ENCODE data around the gene MYO9B.

MYO9B gene

DNA sequence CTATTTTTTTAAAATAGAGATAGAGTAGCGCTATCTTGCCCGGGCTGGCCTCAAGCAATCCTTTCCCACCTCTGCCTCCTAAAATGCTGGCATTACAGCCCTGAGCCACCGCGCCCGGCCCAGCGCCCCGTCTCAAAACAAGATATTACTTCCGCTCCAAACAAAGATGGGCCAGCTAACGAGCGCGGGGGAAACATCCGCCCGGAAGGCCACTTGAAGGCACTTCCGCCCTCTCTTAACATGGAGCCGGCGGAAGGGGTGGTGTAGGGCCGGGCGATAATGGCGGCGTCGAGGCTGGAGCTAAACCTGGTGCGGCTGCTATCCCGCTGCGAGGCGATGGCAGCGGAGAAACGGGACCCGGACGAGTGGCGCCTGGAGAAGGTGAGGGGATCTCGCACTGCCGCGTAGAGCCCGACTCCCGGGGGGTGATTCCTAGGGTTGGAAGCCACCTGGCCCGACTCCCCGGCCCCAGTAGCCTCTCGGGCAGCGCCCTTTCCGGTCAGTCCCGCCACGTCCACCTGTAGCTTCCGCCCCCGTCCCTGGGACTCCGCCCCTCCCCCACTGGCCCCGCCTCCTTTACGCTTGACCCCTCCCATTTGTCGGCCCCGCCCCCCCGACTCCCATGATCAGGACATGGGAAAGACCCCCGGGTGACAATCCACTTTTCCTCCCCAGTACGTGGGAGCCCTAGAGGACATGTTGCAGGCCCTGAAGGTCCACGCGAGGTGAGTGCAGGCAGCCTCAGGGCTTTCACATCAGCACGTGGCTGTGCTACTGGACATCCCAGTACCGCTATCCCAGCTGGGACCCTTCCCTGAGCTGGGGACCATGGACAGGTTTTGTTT is 139.8 kb downstream of the MYO9B start, which contains the start of gene USE1:
USE1 (plus strand) TSS at position 231 of the 845 bp plus-strand sequence; CDS start at position 280, 49 bp downstream.
- DNase-seq = peak; percentile 92 to 94 (median 93)

DNA sequence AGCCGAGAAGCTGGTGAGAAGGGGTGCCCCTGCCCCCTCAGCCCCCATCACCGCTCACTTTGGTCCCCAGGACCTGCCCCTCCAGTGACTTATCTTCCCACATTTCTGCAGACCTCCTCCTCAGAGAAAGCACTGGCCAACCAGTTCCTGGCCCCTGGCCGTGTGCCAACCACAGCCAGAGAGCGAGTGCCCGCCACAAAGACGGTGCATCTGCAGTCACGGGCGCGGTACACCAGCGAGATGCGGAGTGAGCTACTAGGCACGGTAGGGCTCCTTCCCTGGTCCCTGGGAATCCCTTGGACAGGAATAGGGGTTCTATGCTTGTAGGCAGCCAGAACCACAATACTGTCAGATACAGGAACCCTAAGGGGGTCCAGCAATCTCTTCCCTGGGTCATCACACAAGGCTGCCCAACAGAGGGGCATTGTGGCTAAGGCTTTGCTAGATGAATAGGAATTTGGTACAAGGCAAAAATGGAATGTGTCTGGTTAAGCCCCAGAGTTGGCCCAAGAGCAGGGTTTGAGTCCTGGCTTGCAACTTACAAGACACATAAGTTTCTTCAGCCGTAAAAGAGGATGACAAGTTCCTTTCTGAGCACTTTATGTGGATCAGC is 140.6 kb downstream of the MYO9B start:
- no peak for DNase-seq

DNA sequence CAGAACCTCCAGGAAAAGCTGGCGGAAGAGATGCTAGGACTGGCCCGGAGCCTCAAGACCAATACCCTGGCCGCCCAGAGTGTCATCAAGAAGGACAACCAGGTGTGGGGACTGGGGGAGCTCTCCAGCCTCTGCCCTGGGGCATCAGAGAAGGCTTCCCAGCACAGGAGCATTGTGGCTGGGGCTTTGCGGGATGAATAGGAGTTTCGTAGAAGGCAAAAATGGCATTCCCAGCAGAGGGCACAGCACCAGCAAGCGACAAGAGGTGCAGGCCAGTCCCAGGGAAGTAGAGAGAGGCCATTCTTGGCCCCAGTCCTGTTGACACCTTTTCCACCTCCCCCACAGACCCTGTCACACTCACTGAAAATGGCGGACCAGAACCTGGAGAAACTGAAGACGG is 143.7 kb downstream of the MYO9B start:
- no peak for DNase-seq

DNA sequence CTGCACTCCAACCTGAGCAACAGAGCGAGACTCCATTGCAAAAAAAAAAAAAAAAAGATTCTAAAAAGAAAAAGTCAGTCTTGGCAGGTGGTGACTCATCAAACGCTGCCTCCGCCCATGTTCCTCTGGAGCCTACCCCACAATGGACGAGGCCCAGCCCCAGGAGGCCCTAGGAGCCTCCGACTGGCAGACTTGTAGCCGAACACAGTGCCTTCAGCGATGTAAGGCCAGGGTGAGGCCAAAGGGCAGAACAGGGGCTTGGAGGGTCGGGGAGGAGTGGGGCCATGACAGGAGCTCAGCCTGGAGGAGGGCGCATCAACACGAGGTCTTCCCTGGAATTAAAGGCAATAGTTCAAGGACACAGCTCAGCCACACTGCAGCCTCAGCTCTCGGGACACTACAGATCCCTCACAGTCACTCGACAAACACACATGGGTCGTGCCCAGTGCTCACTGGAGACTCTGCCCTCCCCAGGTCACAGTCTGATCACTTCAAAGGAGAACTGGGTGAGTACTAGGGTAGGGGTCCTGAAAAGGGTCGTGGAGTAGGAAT is 144.7 kb downstream of the MYO9B start:
- peak; percentile 69 to 73 (median 70) for DNase-seq

DNA sequence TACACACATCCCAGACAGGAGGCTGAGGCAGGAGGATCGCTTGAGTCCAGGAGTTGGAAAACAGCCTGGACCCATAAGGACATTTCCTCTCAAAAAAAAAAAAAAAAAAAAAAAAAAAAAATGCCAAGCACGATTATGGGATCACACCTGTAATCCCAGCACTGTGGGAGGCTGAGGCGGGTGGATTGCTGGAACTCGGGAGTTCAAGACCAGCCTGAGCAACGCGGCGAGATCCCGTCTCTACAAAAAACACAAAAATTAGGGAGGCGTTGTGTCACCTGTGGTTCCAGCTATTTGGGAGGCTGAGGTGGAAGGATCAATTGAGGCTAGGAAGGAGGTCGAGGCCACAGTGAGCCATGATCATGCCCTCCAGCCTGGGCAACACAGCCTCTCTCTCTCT is 149.5 kb downstream of the MYO9B start:
- DNase-seq = no peak

DNA sequence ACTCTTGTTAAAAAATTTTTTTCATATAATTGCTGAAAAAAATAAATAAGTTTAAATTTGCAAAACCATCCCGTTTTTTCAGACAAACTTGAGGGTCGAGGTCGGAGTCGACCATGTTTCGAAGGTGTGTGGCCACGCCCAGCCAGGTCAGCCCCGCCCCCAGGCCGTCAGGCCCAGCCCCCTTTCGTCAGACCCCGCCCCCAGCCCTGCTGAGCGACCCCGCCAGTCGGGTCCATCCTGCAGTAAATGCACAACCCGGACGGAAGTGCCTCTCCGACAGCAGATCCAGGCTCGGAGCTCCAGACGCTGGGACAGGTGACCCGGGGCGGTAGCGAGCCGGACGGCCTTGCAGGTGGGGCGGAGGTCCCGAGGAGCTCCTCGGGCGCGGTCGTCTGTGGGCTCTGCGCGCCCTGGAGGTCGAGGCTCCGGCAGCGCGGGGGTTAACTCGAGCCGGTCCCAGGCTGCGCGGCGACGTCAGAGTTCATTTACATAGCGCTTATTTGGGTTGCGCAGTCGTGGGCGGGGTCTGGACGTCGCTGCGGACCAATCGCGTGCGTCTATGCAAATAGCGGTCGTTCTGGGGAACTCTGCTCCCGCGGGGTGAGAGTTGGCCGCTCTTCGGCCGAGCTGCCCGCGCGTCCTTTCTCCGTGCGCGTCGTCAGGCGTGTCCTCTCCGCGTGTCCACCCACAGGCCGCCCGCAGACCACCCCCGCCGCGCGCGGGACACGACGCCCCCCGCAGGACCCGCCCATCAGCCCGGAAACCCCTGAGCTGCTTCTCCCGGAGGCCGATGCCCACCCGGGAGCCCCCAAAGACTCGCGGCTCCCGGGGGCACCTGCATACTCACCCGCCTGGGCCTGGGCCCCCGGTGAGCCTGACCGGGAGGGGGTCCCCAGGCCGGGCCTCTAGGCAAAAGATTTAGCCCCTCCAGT is 150.7 kb downstream of the MYO9B start, which contains the start of gene OCEL1:
OCEL1 (plus strand) TSS at position 225 of the 932 bp plus-strand sequence; CDS start at position 247, 22 bp downstream.
- peak; percentile 100 for DNase-seq

DNA sequence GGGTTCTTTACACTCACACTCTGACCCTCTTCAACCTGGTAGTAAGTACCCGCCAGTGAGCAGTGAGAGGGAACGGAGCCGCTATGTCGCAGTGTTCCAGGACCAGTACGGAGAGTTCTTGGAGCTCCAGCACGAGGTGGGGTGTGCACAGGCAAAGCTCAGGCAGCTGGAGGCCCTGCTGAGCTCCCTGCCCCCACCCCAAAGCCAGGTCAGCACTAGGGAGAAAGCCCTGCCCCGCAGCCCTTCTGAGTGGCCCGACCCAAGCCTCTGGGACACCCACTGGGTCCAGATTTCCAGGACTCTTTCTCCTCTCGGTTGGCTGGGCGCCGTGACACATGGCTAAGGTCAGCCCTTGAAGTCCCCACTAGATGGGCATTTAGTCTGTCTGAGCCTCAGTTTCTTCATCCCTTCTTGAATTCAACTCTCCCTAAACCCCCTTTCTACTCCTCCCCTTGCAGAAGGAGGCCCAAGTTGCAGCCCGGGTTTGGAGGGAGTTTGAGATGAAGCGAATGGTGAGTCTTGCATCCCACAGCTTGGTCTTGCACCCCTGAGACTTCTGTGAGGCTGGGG is 152.3 kb downstream of the MYO9B start:
- no peak for DNase-seq

DNA sequence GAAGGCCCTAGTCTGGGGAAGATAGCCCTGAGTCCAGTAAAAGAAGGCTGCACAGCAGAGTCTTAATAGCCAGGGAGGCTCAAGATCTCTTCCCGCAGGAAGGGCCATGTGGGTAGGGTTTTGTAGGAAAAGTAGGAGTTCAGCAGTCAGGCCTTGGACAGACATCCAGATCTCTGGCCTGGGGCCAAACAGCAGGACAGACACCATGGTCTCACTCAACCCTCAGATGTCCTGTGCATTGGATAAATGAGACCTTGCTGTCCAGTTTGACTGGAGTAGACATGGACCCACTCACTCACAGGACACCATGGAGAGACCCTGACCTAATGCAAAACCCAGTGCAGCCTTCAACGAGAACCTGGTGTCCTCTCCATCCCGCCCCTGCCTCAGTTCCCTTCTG is 154.3 kb downstream of the MYO9B start:
- DNase-seq = no peak

DNA sequence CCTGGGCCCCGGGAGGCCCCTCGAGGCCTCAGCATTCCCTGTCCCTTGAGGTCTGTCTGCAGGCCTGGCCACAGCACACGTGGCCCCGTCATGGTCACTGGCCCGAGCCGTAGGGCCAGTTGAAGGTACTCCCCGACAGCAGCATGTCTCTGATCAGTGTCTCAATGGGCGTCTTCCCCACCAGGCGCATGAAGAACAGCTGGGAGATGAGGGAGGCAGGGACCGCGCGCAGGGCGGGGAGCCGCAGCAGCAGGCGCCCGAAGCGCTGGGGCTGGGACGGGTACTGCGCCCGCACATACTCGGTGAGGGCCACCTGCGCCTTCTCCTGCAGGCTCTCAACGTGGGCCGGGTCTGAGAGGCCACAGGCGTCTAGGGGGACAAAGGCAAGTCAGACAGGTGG is 156.7 kb downstream of the MYO9B start:
- no peak for DNase-seq

DNA sequence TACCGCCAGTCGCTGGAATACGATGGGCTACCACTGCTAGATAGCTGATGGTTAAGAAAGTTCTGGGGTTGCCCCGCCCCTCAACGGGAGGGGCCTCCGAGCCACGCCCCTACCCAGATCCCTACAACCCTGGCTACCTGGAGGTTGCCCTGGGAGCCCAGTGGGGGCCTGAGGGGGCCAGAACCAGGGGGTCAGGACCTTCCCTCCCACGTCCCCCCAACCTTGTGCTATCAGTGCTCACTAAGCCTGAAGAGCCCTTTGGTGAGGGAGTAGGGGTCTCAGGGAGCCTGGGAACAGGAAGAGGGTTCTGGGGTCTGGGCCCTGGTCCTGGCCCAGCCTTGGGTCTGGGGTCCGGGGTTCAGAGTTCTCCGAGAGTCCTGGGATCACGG is 159.3 kb downstream of the MYO9B start:
- peak in 2 of 3 donors; percentile 59 to 74 for DNase-seq

DNA sequence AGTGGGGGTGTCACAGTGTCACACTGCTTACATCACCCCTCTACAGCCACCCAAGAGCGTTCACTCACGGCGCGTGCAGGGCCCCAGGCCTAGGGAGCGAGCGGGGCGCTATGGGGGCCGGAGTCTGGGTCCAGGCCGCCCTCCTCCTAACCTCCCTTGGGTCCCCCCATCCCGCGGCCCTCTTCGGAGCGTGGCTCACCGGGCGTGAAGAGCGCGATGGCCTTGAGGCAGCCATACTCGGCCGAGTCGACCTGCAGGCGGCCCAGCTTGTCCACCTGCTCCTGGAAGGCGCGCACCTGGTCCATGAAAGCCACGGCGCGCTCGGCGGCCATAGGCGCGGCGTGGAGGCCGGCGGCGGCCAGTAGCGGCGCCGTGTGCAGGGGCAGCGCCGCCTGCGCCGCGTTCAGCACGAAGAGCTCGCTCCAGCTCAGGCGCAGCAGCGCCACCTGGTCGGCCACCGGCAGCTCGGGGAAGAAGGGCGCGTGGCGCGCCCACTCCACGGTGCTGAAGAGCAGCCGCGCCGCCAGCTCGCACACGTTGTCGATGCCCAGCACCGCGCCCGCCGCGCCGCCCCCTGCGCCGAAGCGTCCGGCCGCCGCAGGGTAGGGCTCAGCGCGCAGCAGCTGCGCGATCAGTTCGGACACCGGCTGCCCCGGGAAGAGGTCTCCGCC is 159.9 kb downstream of the MYO9B start:
- peak; percentile 67 to 88 (median 74) for DNase-seq

DNA sequence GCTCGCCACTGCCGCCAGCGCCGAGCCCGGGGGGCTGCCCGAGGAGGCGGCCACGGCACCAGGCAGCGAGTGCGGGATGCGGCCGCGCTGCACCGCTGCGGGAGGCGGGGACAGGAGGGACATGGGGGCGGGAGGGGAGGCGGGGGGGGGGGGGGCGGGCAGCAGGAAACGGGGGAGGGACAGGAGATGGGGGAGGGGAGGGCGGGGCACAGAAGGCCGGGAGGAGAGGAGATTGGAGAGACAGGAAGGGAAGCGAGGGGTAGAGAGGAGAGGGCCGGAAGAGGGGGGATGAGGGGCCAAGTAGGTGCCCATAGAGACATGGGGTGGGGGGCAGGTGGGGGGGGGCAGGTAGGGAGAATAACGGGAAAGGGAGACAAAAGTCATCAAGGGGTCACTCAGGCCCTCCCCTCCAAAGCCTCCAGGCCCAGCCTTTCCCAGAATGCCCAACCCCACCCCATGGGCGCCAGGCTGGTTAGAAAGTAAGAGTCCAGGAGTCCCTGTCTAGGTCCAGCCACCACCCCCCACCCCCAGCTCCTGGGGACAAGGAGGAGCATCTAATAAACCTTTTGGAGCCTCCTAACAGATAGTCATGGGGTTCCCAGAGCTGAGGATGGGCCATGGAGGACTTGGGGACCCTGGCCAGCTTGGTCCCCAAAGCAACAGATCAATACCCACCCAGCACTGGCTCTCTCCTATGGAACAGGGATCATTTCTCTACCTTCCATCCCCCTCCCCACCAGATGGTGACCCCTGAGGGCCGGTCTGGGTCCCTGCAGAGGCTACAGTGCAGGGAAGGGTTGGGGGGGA is 160.6 kb downstream of the MYO9B start:
- no peak for DNase-seq

DNA sequence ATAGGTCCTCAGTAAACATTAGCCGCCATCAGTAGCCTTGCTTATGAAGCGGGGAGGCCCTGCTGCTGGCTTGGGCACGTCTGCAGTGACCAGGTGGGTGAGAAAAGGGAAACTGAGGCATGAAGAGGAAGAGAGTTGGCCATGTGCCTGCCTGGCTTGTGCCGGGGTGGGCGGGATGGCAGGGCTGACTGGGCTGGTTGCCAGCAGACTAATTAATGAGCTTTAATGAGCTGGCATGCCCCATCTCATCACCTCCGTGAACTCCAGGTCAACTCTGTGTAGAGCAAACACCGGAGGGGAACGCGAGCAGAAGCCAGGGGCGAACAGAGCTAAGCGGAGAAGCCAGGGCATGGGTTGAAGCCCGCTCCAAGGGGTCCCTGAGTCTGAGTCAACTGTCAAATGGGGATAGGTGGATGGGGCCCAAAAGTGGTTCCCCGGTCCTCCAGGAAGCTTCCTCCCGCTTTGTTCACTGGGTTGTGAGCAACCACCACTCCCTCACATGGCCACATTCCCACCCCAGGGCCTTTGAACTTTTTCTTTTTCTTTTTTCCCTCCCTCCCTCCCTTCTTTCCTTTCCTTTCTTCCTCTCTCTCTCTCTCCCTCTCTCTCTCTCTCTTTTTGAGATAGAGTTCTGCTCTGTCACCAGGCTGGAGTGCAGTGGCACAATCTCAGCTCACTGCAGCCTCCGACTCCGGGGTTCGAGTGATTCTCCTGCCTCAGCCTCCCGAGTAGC is 161.4 kb downstream of the MYO9B start:
- no peak for DNase-seq

DNA sequence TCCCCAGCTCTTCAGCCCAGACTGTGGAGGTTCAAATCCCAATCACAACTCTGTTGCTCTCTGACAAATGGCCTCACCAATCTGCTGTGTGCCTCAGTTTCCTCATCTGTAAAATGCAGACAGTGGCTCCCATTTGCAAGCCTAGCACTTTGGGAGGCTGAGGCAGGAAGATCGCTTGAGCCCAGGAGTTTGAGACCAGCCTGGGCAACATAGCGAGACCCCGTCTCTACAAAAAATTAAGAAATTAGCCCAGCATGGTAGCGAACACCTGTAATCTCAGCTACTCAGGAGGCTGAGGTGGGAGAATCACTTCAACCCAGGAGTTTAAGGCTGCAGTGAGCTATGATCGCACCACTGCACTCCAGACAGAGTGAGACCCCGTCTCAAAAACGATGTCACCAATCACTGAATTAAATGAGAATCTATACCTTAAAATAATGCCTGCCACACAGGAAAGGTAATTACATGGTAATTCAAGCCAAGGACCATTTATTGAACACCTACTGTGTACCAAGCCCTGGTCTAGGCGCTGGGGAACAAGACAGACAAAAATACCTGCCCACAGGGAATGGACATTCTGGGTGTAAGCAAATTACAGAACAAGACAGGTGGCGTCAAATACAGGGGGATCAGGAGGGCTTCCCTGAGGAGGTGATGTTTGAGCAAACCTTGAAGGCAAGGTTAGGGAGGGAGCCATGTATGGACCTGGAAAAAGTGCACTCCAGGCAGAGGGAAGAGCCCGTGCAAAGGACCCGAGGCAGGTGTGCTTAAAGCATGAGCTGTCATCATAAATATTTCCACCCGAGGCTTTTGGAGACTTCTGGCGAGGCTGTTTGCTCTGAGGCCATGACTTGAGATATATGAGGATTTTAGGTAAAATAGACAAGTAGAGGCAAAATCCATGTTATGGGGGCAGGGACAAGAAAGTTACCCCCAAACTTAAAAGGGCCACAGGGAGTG is 162.4 kb downstream of the MYO9B start:
- DNase-seq = no peak

DNA sequence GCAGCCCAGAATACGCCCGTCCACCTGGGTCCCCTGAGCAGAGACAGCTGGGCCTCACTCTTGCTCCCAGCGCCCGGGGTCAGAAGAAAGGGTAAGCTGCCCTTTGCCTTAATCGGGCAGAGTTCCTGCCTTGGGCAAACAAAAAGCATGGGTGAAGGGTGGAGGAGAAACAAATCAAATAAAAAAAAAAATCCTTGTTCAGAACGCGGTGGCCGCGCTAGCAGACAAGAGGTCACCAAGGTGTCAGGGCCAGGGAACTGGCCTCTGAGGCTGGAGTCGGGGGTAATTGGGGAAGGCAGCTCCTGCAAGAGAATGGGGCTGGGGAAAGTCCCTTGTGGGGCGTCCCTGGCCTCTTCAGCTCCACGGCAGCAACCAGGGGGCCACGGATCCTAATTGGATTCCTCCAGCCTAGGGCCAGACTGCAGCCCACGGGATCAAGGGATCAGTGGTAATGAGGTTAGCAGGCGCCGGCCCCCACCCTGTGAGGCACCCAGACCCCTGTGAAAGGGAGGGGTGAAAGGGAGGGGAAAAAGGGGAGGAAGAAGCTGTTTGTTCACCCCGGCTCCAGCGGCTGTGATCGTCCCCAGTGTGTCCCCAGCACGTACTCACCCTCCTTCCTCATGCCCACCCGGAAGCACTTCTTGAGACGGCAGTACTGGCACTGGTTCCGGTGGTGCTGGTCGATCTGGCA is 164.6 kb downstream of the MYO9B start:
- no peak for DNase-seq

DNA sequence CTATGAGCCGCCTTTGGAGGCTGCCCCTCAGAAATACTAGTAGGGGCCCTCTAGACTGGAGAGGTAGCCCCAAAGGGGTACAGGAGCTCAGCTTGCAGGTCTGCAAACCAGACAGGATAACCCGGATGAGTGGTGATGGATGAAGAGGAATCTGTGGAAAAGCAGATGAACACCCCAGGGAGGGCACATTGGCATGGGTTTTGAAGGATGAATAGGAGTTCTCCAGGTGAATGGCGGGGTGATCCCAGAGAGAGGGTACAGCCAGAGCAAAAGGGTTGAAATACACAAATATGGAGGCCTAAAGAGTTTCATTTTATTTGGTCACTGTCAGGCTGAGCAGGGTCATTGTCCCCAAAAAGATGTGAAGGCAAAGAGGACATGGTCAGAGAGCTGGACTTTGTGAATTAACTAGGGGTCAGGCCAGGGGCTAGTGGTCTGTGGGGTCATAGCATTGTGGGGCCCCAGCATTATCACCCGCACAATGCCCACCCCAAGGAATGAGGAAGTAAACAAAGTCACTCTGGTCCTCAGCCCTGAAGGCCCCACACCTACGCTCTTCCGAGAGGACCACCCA is 165.3 kb downstream of the MYO9B start:
- DNase-seq = no peak

DNA sequence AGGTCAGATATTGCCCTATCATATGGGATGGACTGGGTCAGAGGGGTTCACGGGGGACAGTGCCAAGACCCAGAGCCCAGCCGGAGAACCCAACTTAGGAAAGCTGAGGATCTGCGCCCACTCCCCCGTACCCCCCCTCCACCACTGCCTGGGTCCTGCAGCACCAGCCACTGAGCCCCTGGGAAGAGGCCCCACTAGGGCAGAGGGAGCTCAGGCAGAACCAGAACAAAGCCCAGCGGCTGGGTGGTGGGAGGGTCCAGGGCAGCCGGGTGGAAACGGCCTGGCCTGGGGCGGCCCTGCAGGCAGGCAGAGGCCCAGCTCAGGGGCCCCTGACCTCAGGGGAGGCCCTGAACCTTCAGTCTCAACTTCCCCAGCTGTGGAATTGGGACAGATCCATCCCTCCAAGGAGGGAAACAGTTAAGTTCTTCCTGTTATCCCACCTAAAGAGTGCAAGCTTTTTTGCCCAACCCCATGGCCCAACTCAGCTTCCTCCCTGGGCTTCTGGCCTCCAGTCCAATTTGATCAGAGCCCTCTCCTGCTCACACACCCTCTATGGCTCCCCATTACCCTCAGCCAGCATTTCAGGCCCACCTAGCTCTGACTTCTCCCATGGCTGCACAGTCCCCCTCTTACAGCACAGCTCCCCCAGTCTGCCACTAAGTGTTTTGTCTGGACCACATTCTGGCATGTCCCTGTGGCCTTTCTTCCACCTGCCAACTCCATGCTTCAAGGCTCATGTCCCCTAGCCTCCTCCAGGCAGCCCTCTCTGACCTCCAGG is 167.0 kb downstream of the MYO9B start:
- no peak for DNase-seq

Measured in suppressor macrophage treated with lipopolysaccharide for 1 hour (primary cell).